GM12878 (cell line): ENCODE data around the gene FZD2. TPM values are rescaled to one million over a fixed set of nuclear protein-coding genes. Genes with fewer than 3 reads are reported as not detected.

Experiments
- ATAC-seq: fragments of 200-7000 bp; cut with Tn5 transposase; 3 replicates; pipeline ENCODE4 v1.9.1; 2020; ENCODE audit warnings: mild to moderate bottlenecking, moderate library complexity
- BruUV-seq: library from RNA; stranded (reverse); fragments of 400-500 nt; replicated peaks from 2 replicates; lab custom pipeline; 2021; lab: Mats Ljungman, UMichigan
- CTCF ChIA-PET: fragments of 300-600 bp; sonication (Branson Sonifier 250); formaldehyde crosslinking; extraction: SDS; loops from one replicate; lab custom pipeline; 2021; ENCODE audit warnings: inconsistent platforms; lab: Yijun Ruan, JAX
- POLR2A ChIA-PET: fragments of 350-600 bp; formaldehyde crosslinking; extraction: SDS; loops from one replicate; lab custom pipeline; 2021; ENCODE audit warnings: inconsistent platforms; lab: Charles Lee
- RAD21 ChIA-PET: fragments of 300-600 bp; sonication (Branson Sonifier 250); formaldehyde crosslinking; loops from one replicate; lab custom pipeline; 2023; ENCODE audit warnings: antibody characterized with exemption; ENCODE audit not compliant: unreplicated experiment; lab: Charles Lee
- SMC1A ChIA-PET: fragments of 300-600 bp; sonication (Branson Sonifier 250); formaldehyde crosslinking; loops from one replicate; lab custom pipeline; 2023; ENCODE audit not compliant: unreplicated experiment, uncharacterized antibody; lab: Charles Lee
- DNase-seq: peaks from one replicate; pipeline ENCODE4 v3.0.0-alpha.2; 2011; ENCODE audit warnings: low read depth, low spot score
- FAIRE-seq: peaks from 3 replicates; lab custom pipeline; 2011; peaks lifted over from hg19 to GRCh38; lab: Jason Lieb, UNC
- H2AFZ ChIP-seq: 2 replicates; pipeline ENCODE4 v1.6.0; 2011; ENCODE audit warnings: low read depth, low read length, control low read depth; ENCODE audit not compliant: control insufficient read depth
- H3K27ac ChIP-seq: 2 replicates; pipeline ENCODE4 v1.5.1; 2011; ENCODE audit warnings: control low read depth; ENCODE audit not compliant: control insufficient read depth, insufficient read depth
- H3K27me3 ChIP-seq, 2 experiments: replicated peaks in 1 of 2; 2 replicates each; pipeline versions ENCODE4 v1.6.0 to v1.6.1; 2011; ENCODE audit warnings: low read length in 1 of 2; ENCODE audit not compliant: control insufficient read depth in 2 of 2, insufficient read depth in 2 of 2
- H3K36me3 ChIP-seq, 2 experiments: 2 replicates each; pipeline ENCODE4 v1.5.1; 2011; ENCODE audit warnings: low read length in 1 of 2; ENCODE audit not compliant: control insufficient read depth in 2 of 2, insufficient read depth in 2 of 2
- H3K4me1 ChIP-seq: 2 replicates; pipeline ENCODE4 v1.6.1; 2011; ENCODE audit warnings: mild to moderate bottlenecking, low read length, moderate library complexity, mixed read lengths; ENCODE audit not compliant: control insufficient read depth, insufficient read depth
- H3K4me2 ChIP-seq: 2 replicates; pipeline ENCODE4 v1.6.0; 2011; ENCODE audit warnings: control low read depth; ENCODE audit not compliant: control insufficient read depth, insufficient read depth
- H3K4me3 ChIP-seq: fragments of 200-600 bp; sonication (generic); 2 replicates; pipeline ENCODE4 v1.5.1; 2016
- H3K79me2 ChIP-seq: 2 replicates; pipeline ENCODE4 v1.6.0; 2011; ENCODE audit warnings: low read length; ENCODE audit not compliant: control insufficient read depth, insufficient read depth
- H3K9ac ChIP-seq: 2 replicates; pipeline ENCODE4 v1.8.0; 2011; ENCODE audit warnings: low read length, control low read depth, mixed read lengths; ENCODE audit not compliant: control insufficient read depth, insufficient read depth
- H3K9me3 ChIP-seq: replicated peaks from 3 replicates; pipeline ENCODE4 v1.5.1; 2011; ENCODE audit warnings: mild to moderate bottlenecking, low read length; ENCODE audit not compliant: control insufficient read depth, insufficient read depth
- H4K20me1 ChIP-seq: 2 replicates; pipeline ENCODE4 v1.6.0; 2011; ENCODE audit not compliant: control insufficient read depth, insufficient read depth
- CHD1 ChIP-seq: IDR thresholded peaks from 2 replicates; pipeline ENCODE4 v1.6.1; 2012; ENCODE audit warnings: low read depth, low read length, improper control_type of control experiment
- CHD2 ChIP-seq: IDR thresholded peaks from 2 replicates; pipeline ENCODE4 v1.6.1; 2011; ENCODE audit warnings: low read depth, low read length, improper control_type of control experiment, borderline replicate concordance
- CUX1 ChIP-seq: IDR thresholded peaks from 2 replicates; pipeline ENCODE4 v1.6.1; 2012; ENCODE audit warnings: improper control_type of control experiment, low read depth, low read length; ENCODE audit not compliant: insufficient replicate concordance
- FOS ChIP-seq: IDR thresholded peaks from 3 replicates; pipeline ENCODE4 v1.6.1; 2011; ENCODE audit warnings: borderline replicate concordance; ENCODE audit not compliant: insufficient read length; ENCODE audit errors: extremely low read depth
- IRF5 ChIP-seq: fragments of 450-650 bp; IDR thresholded peaks from 2 replicates; pipeline ENCODE4 v1.6.1; 2017; ENCODE audit warnings: borderline replicate concordance
- MAX ChIP-seq: IDR thresholded peaks from 2 replicates; pipeline ENCODE4 v1.6.1; 2012; ENCODE audit warnings: low read depth, low read length, improper control_type of control experiment
- NBN ChIP-seq: fragments of 450-650 bp; IDR thresholded peaks from 2 replicates; pipeline ENCODE4 v1.6.1; 2016
- SMC3 ChIP-seq: IDR thresholded peaks from 2 replicates; pipeline ENCODE4 v1.6.1; 2011; ENCODE audit warnings: low read length, improper control_type of control experiment, borderline replicate concordance
- ZNF622 ChIP-seq: fragments of 450-650 bp; IDR thresholded peaks from 2 replicates; pipeline ENCODE4 v1.6.1; 2017; ENCODE audit warnings: mild to moderate bottlenecking, inconsistent platforms
- WGBS: methylation state at CpG from one replicate; pipeline ENCODE4 v1.1.6; 2016; ENCODE audit warnings: low lambda C conversion rate; ENCODE audit not compliant: insufficient replicate concordance, insufficient coverage; ENCODE audit errors: missing lambda C conversion rate; 5-methylcytosine and 5-hydroxymethylcytosine counted together
- in situ Hi-C: fragments of 300-500 bp; cut with MboI; formaldehyde crosslinking; loops from 9 replicates; pipeline ENCODE4 v1.14.3; 2018; ENCODE audit warnings: mixed read lengths
- intact Hi-C: fragments of 100-400 bp; cut with micrococcal nuclease; formaldehyde crosslinking; loops from one replicate; pipeline ENCODE4 v1.14.2; 2022; ENCODE audit not compliant: unreplicated experiment
- polyA plus RNA-seq, 11 experiments: library from polyadenylated mRNA; depleted of rRNA in 4 of 11; unstranded in 6 of 11; stranded (reverse) in 5 of 11; fragments of >200 nt; fragmentation: Nextera tagmentation in 4 of 11; fragmentation: Illumina TruSeq in 1 of 11; extraction: Ambion mirVana in 4 of 11; extraction: Trizol in 1 of 11; gene quantifications; 1 replicate in 1 of 11; 2 replicates in 10 of 11; pipeline versions ENCODE4 v1.2.1 to v1.2.3, GENCODE V29; 2011 to 2016; ENCODE audit warnings: inconsistent platforms in 2 of 11, missing spikeins in 2 of 11, low read depth in 1 of 11
- total RNA-seq, 4 experiments: library from RNA; depleted of rRNA in 3 of 4; stranded (reverse); fragments of >200 nt in 3 of 4; fragmentation: Illumina TruSeq in 1 of 4; extraction: Trizol in 1 of 4; gene quantifications; 2 replicates each; pipeline versions ENCODE4 v1.2.1 to v1.2.3, GENCODE V29; 2013 to 2021

FZD2 gene
- total and polyA plus RNA-seq, 10 of the 15 experiments (the other 5 are each of a cell fraction or from before 2014, with no cell fraction given) = 0.09 to 4.2 (median 0.63) TPM; not detected in 1

GRCh38 chr17:44584443-44584842 lies 27.2 kb downstream of the FZD2 start:
- intact Hi-C loops (no loop called here), in situ Hi-C loops (no loop called here)
- Histone ChIP-seq H3K9ac (no peak overlapping the region), H3K9me3 (no peaks in the 10 kb centered on the region), H4K20me1 (no peaks in the 10 kb centered on the region), H3K4me3 (no peak overlapping the region), H3K36me3 (no peaks in the 10 kb centered on the region), H3K79me2 (no peaks in the 10 kb centered on the region), H2AFZ (no peak overlapping the region), H3K27ac (no peak overlapping the region), H3K4me2 (no peak overlapping the region), H3K27me3 (no peaks in the 10 kb centered on the region; a peak in 1 of 4 replicates), H3K4me1 (no peaks in the 10 kb centered on the region)
- WGBS = 44% methylated on average over 13 of the region's 13 CpGs
- ChIA-PET CTCF (no interaction called here), POLR2A (no interaction called here), RAD21 (no interaction called here), SMC1A (no interaction called here)
- no peak for TF ChIP-seq MAX
- TF ChIP-seq CHD1 = no peak
- no peak for TF ChIP-seq NBN
- TF ChIP-seq SMC3 = no peak
- TF ChIP-seq CHD2 = no peak
- TF ChIP-seq FOS = no peak
- no peak for TF ChIP-seq ZNF622
- TF ChIP-seq IRF5 = no peak
- TF ChIP-seq CUX1 = no peak
- no peak for FAIRE-seq
- BruUV-seq = no TSS peak
- ATAC-seq = no peak
- DNase-seq = no peak
